Tongue (tissue), 2 donors: ENCODE measurements around the gene KCNQ2. TPM values are rescaled to one million over a fixed set of nuclear protein-coding genes. Genes with fewer than 3 reads are reported as not detected.

Experiments
- DNase-seq: peaks from one replicate; pipeline ENCODE4 v3.0.0-alpha.2; 2015
- total RNA-seq: library from RNA; depleted of rRNA; stranded (reverse); fragments of >200 nt; gene quantifications from one replicate; pipeline ENCODE4 v1.2.3, GENCODE V29; 2014

The KCNQ2 gene
- total RNA-seq, 1 donor from 2014 or later = 2.6 TPM

- no peak for DNase-seq
Observed at GRCh38 chr20:63369024-63369530, 103.4 kb downstream of the KCNQ2 start.

GRCh38 chr20:63368151-63368550 is 104.3 kb downstream of the KCNQ2 start:
- no peak for DNase-seq

GRCh38 chr20:63367446-63368055 is 104.9 kb downstream of the KCNQ2 start:
- no peak for DNase-seq

GRCh38 chr20:63366390-63367365 is 105.8 kb downstream of the KCNQ2 start:
- DNase-seq = no peak

GRCh38 chr20:63365601-63366389 is 106.7 kb downstream of the KCNQ2 start:
- no peak for DNase-seq

- no peak for DNase-seq
Observed at GRCh38 chr20:63364801-63365585, 107.5 kb downstream of the KCNQ2 start.

GRCh38 chr20:63363981-63364561 is 108.4 kb downstream of the KCNQ2 start:
- DNase-seq = no peak

GRCh38 chr20:63363013-63363957 is 109.2 kb downstream of the KCNQ2 start:
- no peak for DNase-seq

GRCh38 chr20:63362436-63363009 is 109.9 kb downstream of the KCNQ2 start:
- DNase-seq = no peak

- DNase-seq = no peak
Observed at GRCh38 chr20:63361519-63362435, 110.7 kb downstream of the KCNQ2 start.

GRCh38 chr20:63360850-63361518 is 111.5 kb downstream of the KCNQ2 start, which contains the start of gene CHRNA4:
Gene CHRNA4, minus strand, starts transcription at chr20:63361349. Its CDS starts 184 bp downstream, at chr20:63361165.
- DNase-seq = no peak

GRCh38 chr20:63359937-63360849 is 112.3 kb downstream of the KCNQ2 start:
- DNase-seq = no peak

- no peak for DNase-seq
Observed at GRCh38 chr20:63359164-63359934, 113.1 kb downstream of the KCNQ2 start.

- DNase-seq = no peak
Observed at GRCh38 chr20:63357921-63358905, 114.2 kb downstream of the KCNQ2 start.
